Stimulated activated CD8-positive, alpha-beta memory T cell treated with anti-CD3 and anti-CD28 coated beads, Interleukin-15, amount 100 ng/mL, for 48 hours (primary cell): ENCODE results near the gene AUH.

Source experiments
- DNase-seq, 2 donors: peaks; one replicate each; pipeline ENCODE4 v3.0.0-alpha.2; 2020; ENCODE audit warnings: low read depth in 2 of 2

AUH gene

GRCh38 chr9:91338681-91339080, 23.0 kb downstream of the AUH start:
- DNase-seq, result no peak

GRCh38 chr9:91336786-91337185, 24.9 kb downstream of the AUH start:
- DNase-seq, result no peak

- no peak for DNase-seq
Measured at GRCh38 chr9:91334053-91334452, 27.7 kb downstream of the AUH start.

GRCh38 chr9:91333551-91333950, 28.2 kb downstream of the AUH start:
- no peak for DNase-seq

GRCh38 chr9:91332546-91333231, 29.0 kb downstream of the AUH start:
- DNase-seq, result no peak

- DNase-seq, result no peak
Measured at GRCh38 chr9:91331849-91332248, 29.9 kb downstream of the AUH start.

GRCh38 chr9:91328186-91328585, 33.5 kb downstream of the AUH start:
- no peak for DNase-seq

- DNase-seq, result no peak
Measured at GRCh38 chr9:91321691-91322090, 40.0 kb downstream of the AUH start.

GRCh38 chr9:91320299-91320698, 41.4 kb downstream of the AUH start:
- no peak for DNase-seq

- DNase-seq, result no peak
Measured at GRCh38 chr9:91316093-91316492, 45.6 kb downstream of the AUH start.

- DNase-seq, result no peak
Measured at GRCh38 chr9:91315191-91315590, 46.5 kb downstream of the AUH start.

GRCh38 chr9:91312717-91313325, 48.9 kb downstream of the AUH start:
- DNase-seq, result no peak

GRCh38 chr9:91310037-91310436, 51.7 kb downstream of the AUH start:
- DNase-seq, result no peak

GRCh38 chr9:91308191-91308590, 53.5 kb downstream of the AUH start:
- DNase-seq, result no peak

- DNase-seq, result no peak
Measured at GRCh38 chr9:91307279-91307678, 54.4 kb downstream of the AUH start.

GRCh38 chr9:91306296-91306630, 55.5 kb downstream of the AUH start:
- no peak for DNase-seq

GRCh38 chr9:91305596-91306295, 56.0 kb downstream of the AUH start:
- DNase-seq, result no peak

GRCh38 chr9:91303741-91304415, 57.8 kb downstream of the AUH start:
- no peak for DNase-seq

- no peak for DNase-seq
Measured at GRCh38 chr9:91302831-91303230, 58.9 kb downstream of the AUH start.

GRCh38 chr9:91301161-91301560, 60.6 kb downstream of the AUH start:
- DNase-seq, result no peak

- DNase-seq, result no peak
Measured at GRCh38 chr9:91298311-91298710, 63.4 kb downstream of the AUH start.

GRCh38 chr9:91297306-91297705, 64.4 kb downstream of the AUH start:
- DNase-seq, result no peak

- DNase-seq, result no peak
Measured at GRCh38 chr9:91296354-91296753, 65.4 kb downstream of the AUH start.
